HCT116 (cell line): ENCODE measurements around the gene SLC24A3. TPM values are rescaled to one million over a fixed set of nuclear protein-coding genes. Genes with fewer than 3 reads are reported as not detected.

Source experiments
- ATAC-seq: fragments of 200-7000 bp; cut with Tn5 transposase; 2 replicates; pipeline ENCODE4 v1.9.1; 2020; ENCODE audit warnings: mild to moderate bottlenecking, moderate library complexity
- BruUV-seq: library from RNA; stranded (reverse); fragments of 400-500 nt; replicated peaks from 2 replicates; lab custom pipeline; 2021; lab: Mats Ljungman, UMichigan
- CTCF ChIA-PET: fragments of 300-600 bp; sonication (Branson Sonifier 250); formaldehyde crosslinking; loops from one replicate; lab custom pipeline; 2021; ENCODE audit warnings: antibody characterized with exemption; lab: Charles Lee
- POLR2A ChIA-PET: fragments of 300-600, 350-600 bp; sonication (Branson Sonifier 250); formaldehyde crosslinking; loops from one replicate; lab custom pipeline; 2021; ENCODE audit warnings: antibody characterized with exemption; lab: Charles Lee
- RAD21 ChIA-PET, 2 experiments: fragments of 300-600 bp; sonication (Branson Sonifier 250); formaldehyde crosslinking; loops; one replicate each; lab custom pipeline; 2023; ENCODE audit warnings: low total read pairs in 2 of 2; ENCODE audit not compliant: uncharacterized antibody in 2 of 2, unreplicated experiment in 2 of 2, low non-redundant PET in 1 of 2; lab: Charles Lee
- DNase-seq: peaks from one replicate; pipeline ENCODE4 v3.0.0-alpha.2; 2010; ENCODE audit warnings: low read depth, low spot score
- H2AFZ ChIP-seq: fragments of 200-600 bp; shearing (Covaris generic), sonication (generic); 2 replicates; pipeline ENCODE4 v1.6.1; 2017; ENCODE audit warnings: low read depth, mixed run types, mixed read lengths, antibody characterized with exemption, low read length; ENCODE audit not compliant: poor library complexity, severe bottlenecking
- H3K27ac ChIP-seq: 2 replicates; pipeline ENCODE4 v1.5.1; 2012; ENCODE audit warnings: low read depth, low read length
- H3K27me3 ChIP-seq: fragments of 200-600 bp; sonication (generic); 2 replicates; pipeline ENCODE4 v1.6.1; 2016; ENCODE audit warnings: mixed run types, low read length, mixed read lengths; ENCODE audit not compliant: insufficient read depth
- H3K36me3 ChIP-seq, 2 experiments: fragments of 200-500 bp in 1 of 2; fragments of 200-600 bp in 1 of 2; sonication (Bioruptor generic) in 1 of 2; sonication (generic) in 1 of 2; 2 replicates each; pipeline versions ENCODE4 v1.5.1 to v1.6.1; 2014 to 2016; ENCODE audit warnings: low read length in 2 of 2, inconsistent platforms in 1 of 2, mixed read lengths in 1 of 2, mixed run types in 1 of 2; ENCODE audit not compliant: insufficient read depth in 2 of 2, control insufficient read depth in 1 of 2
- H3K4me1 ChIP-seq, 2 experiments: fragments of 200-600 bp in 1 of 2; sonication (generic) in 1 of 2; 2 replicates each; pipeline versions ENCODE4 v1.5.1 to v1.6.1; 2012 to 2017; ENCODE audit warnings: low read length in 2 of 2, inconsistent platforms in 1 of 2, mild to moderate bottlenecking in 1 of 2, mixed read lengths in 1 of 2, mixed run types in 1 of 2, moderate library complexity in 1 of 2; ENCODE audit not compliant: insufficient read depth in 2 of 2, control insufficient read depth in 1 of 2
- H3K4me2 ChIP-seq: fragments of 200-600 bp; sonication (generic); 2 replicates; pipeline ENCODE4 v1.6.1; 2017; ENCODE audit warnings: mixed run types, low read length, mixed read lengths
- H3K4me3 ChIP-seq, 2 experiments: fragments of 200-600 bp in 1 of 2; sonication (generic) in 1 of 2; replicated peaks in 1 of 2; 2 replicates each; pipeline ENCODE4 v1.5.1; 2011 to 2016; ENCODE audit warnings: low read length in 2 of 2, control low read depth in 1 of 2, low read depth in 1 of 2, mild to moderate bottlenecking in 1 of 2, mixed read lengths in 1 of 2, mixed run types in 1 of 2
- H3K79me2 ChIP-seq: fragments of 200-600 bp; sonication (generic); 2 replicates; pipeline ENCODE4 v1.6.1; 2017; ENCODE audit warnings: mild to moderate bottlenecking, mixed run types, low read length, moderate library complexity, mixed read lengths; ENCODE audit not compliant: insufficient read depth
- H3K9ac ChIP-seq: fragments of 200-600 bp; sonication (generic); 2 replicates; pipeline ENCODE4 v1.6.1; 2016; ENCODE audit warnings: low read length, mixed read lengths
- H3K9me2 ChIP-seq: fragments of 200-600 bp; sonication (generic), shearing (Covaris generic); 2 replicates; pipeline ENCODE4 v1.6.1; 2017; ENCODE audit warnings: mixed run types, mild to moderate bottlenecking, moderate library complexity; ENCODE audit not compliant: insufficient read depth
- H3K9me3 ChIP-seq, 2 experiments: fragments of 200-500 bp in 1 of 2; fragments of 200-600 bp in 1 of 2; sonication (Bioruptor generic) in 1 of 2; sonication (generic) in 1 of 2; 2 replicates each; pipeline ENCODE4 v1.6.1; 2014 to 2017; ENCODE audit warnings: low read length in 2 of 2, mixed read lengths in 2 of 2, inconsistent platforms in 1 of 2, low read depth in 1 of 2, mild to moderate bottlenecking in 1 of 2, mixed run types in 1 of 2, moderate library complexity in 1 of 2; ENCODE audit not compliant: control insufficient read depth in 1 of 2, insufficient read depth in 1 of 2
- H4K20me1 ChIP-seq: fragments of 200-600 bp; sonication (generic), shearing (Covaris generic); 2 replicates; pipeline ENCODE4 v1.6.1; 2017; ENCODE audit warnings: mixed run types, mild to moderate bottlenecking, moderate library complexity; ENCODE audit not compliant: insufficient read depth
- EZH2 ChIP-seq: fragments of 200-600 bp; sonication (generic); IDR thresholded peaks from 2 replicates; pipeline ENCODE4 v1.6.1; 2017; ENCODE audit warnings: antibody characterized with exemption, mixed run types
- FOSL1 ChIP-seq: IDR thresholded peaks from 2 replicates; pipeline ENCODE4 v1.6.1; 2012; ENCODE audit warnings: low read depth
- JUND ChIP-seq: IDR thresholded peaks from 2 replicates; pipeline ENCODE4 v1.6.1; 2012
- POLR2A ChIP-seq: IDR thresholded peaks from 2 replicates; pipeline ENCODE4 v1.7.0; 2011; ENCODE audit warnings: borderline replicate concordance; ENCODE audit not compliant: insufficient read depth, insufficient read length; ENCODE audit errors: extremely low read depth
- SIN3A ChIP-seq: IDR thresholded peaks from 2 replicates; pipeline ENCODE4 v1.6.1; 2012; ENCODE audit warnings: low read depth
- SP1 ChIP-seq: IDR thresholded peaks from 2 replicates; pipeline ENCODE4 v1.6.1; 2012; ENCODE audit warnings: low read depth
- TCF7L2 ChIP-seq: IDR thresholded peaks from 2 replicates; pipeline ENCODE4 v1.7.0; 2011; ENCODE audit warnings: borderline replicate concordance, inconsistent platforms; ENCODE audit not compliant: insufficient read depth, insufficient read length; ENCODE audit errors: extremely low read depth
- ZFX ChIP-seq: fragments of 450-650 bp; IDR thresholded peaks from 2 replicates; pipeline ENCODE4 v1.6.1; 2017
- intact Hi-C: fragments of 100-400 bp; cut with micrococcal nuclease; formaldehyde crosslinking; loops from 2 replicates; pipeline ENCODE4 v1.10.0; 2022
- total RNA-seq: library from RNA; stranded (reverse); gene quantifications from one replicate; pipeline ENCODE4 v1.2.1, GENCODE V29; 2021; ENCODE audit not compliant: unreplicated experiment
- TF ChIP-seq, protein P1 (sequence below): IDR thresholded peaks from 2 replicates; pipeline ENCODE4 v1.6.1; 2012
- TF ChIP-seq, protein P2 (sequence below): IDR thresholded peaks from 2 replicates; pipeline ENCODE4 v1.6.1; 2012; ENCODE audit warnings: low read depth
- TF ChIP-seq, protein P3 (sequence below): IDR thresholded peaks from 2 replicates; pipeline ENCODE4 v1.6.1; 2011; ENCODE audit warnings: mild to moderate bottlenecking, low read length, moderate library complexity; ENCODE audit not compliant: insufficient replicate concordance; ENCODE audit errors: extremely low read depth

Gene SLC24A3
- total RNA-seq, 1 experiment from 2014 or later = not detected

DNA sequence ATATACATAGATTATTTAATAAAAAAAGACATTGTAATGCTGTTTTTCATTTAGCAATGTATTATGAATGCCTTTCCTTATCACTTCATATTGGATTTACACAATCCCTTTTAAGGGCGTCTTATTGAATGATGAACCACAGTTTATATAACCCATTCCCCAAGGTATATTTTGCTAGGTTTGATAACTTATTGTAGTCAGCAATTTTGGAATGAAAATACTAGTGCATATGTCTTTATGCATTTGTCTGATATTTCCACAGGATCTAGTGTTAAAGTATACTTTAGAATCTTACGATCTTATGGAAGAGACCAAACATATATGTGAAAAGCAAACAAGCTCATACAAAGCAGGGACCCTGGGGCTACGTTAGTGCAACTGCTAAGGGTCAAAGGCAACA, 365.2 kb downstream of the SLC24A3 start:
- H3K27me3 ChIP-seq = peaks cover 18% of the 10 kb centered on the region
- H3K9me3 ChIP-seq = no peaks in the 10 kb centered on the region
- TF ChIP-seq SIN3A (no peak), FOSL1 (no peak), TCF7L2 (no peak), SP1 (no peak), ZFX (no peak), POLR2A (no peak), JUND (no peak), EZH2 (no peak)
- TF ChIP-seq, protein P1, sequence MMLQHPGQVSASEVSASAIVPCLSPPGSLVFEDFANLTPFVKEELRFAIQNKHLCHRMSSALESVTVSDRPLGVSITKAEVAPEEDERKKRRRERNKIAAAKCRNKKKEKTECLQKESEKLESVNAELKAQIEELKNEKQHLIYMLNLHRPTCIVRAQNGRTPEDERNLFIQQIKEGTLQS = no peak
- TF ChIP-seq, protein P2, sequence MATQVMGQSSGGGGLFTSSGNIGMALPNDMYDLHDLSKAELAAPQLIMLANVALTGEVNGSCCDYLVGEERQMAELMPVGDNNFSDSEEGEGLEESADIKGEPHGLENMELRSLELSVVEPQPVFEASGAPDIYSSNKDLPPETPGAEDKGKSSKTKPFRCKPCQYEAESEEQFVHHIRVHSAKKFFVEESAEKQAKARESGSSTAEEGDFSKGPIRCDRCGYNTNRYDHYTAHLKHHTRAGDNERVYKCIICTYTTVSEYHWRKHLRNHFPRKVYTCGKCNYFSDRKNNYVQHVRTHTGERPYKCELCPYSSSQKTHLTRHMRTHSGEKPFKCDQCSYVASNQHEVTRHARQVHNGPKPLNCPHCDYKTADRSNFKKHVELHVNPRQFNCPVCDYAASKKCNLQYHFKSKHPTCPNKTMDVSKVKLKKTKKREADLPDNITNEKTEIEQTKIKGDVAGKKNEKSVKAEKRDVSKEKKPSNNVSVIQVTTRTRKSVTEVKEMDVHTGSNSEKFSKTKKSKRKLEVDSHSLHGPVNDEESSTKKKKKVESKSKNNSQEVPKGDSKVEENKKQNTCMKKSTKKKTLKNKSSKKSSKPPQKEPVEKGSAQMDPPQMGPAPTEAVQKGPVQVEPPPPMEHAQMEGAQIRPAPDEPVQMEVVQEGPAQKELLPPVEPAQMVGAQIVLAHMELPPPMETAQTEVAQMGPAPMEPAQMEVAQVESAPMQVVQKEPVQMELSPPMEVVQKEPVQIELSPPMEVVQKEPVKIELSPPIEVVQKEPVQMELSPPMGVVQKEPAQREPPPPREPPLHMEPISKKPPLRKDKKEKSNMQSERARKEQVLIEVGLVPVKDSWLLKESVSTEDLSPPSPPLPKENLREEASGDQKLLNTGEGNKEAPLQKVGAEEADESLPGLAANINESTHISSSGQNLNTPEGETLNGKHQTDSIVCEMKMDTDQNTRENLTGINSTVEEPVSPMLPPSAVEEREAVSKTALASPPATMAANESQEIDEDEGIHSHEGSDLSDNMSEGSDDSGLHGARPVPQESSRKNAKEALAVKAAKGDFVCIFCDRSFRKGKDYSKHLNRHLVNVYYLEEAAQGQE = no peak
- TF ChIP-seq, protein P3, sequence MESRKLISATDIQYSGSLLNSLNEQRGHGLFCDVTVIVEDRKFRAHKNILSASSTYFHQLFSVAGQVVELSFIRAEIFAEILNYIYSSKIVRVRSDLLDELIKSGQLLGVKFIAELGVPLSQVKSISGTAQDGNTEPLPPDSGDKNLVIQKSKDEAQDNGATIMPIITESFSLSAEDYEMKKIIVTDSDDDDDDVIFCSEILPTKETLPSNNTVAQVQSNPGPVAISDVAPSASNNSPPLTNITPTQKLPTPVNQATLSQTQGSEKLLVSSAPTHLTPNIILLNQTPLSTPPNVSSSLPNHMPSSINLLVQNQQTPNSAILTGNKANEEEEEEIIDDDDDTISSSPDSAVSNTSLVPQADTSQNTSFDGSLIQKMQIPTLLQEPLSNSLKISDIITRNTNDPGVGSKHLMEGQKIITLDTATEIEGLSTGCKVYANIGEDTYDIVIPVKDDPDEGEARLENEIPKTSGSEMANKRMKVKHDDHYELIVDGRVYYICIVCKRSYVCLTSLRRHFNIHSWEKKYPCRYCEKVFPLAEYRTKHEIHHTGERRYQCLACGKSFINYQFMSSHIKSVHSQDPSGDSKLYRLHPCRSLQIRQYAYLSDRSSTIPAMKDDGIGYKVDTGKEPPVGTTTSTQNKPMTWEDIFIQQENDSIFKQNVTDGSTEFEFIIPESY = no peak
- no peaks in the 10 kb centered on the region for H3K36me3 ChIP-seq
- H3K79me2 ChIP-seq = no peaks in the 10 kb centered on the region
- no peak overlapping the region for H2AFZ ChIP-seq
- ATAC-seq (no peak), DNase-seq (no peak)
- ChIA-PET RAD21 (no interaction called here), CTCF (no interaction called here), POLR2A (no interaction called here)
- intact Hi-C loops = no loop called here
- no peaks in the 10 kb centered on the region for H4K20me1 ChIP-seq
- no peak overlapping the region for H3K4me2 ChIP-seq
- H3K9me2 ChIP-seq = no peaks in the 10 kb centered on the region
- no peak overlapping the region for H3K27ac ChIP-seq
- H3K9ac ChIP-seq = no peak overlapping the region
- no TSS peak for BruUV-seq
- H3K4me1 ChIP-seq = no peaks in the 10 kb centered on the region
- H3K4me3 ChIP-seq = no peak overlapping the region
